Measurements from ENCODE around the gene ITGA3.
A peak's percentile ranks its signal among the peaks of the same experiment; 100 is the strongest.

The ITGA3 gene

GRCh38 chr17:50137042-50137441 lies 81.1 kb downstream of the ITGA3 start:
- Histone ChIP-seq H3K9me3 (no peaks in the 10 kb centered on the region), H3K27me3 (no peaks in the 10 kb centered on the region), H3K4me1 (peaks cover 0 to 34% (median 27%) of the 10 kb centered on the region in 4 donors), H3K4me3 (no peak overlapping the region), H3K27ac (no peak overlapping the region), H3K36me3 (peaks cover 36 to 80% (median 72%) of the 10 kb centered on the region in 3 donors)
- no peak for TF ChIP-seq CTCF (IDR thresholded peaks at IDR 0.05)
- intact Hi-C loops (cut with DNase I; ENCODE audit: low total_unique reads), result no loop called here
- no peak for DNase-seq

- Histone ChIP-seq H3K4me1 (peaks cover 0 to 12% (median 5%) of the 10 kb centered on the region in 4 donors), H3K9me3 (no peaks in the 10 kb centered on the region), H3K4me3 (no peak overlapping the region), H3K27ac (peak overlapping the region; percentile 50 to 55), H3K27me3 (no peaks in the 10 kb centered on the region), H3K36me3 (peaks cover 56 to 100% (median 94%) of the 10 kb centered on the region in 3 donors)
- peak in 1 of 2 donors; percentile 64 for DNase-seq
- TF ChIP-seq CTCF (IDR thresholded peaks at IDR 0.05), result no peak
- intact Hi-C loops (cut with DNase I; ENCODE audit: low total_unique reads), result no loop called here
Observed at GRCh38 chr17:50139185-50139783, 83.4 kb downstream of the ITGA3 start.

Data from tibial artery (tissue), 4 donors.